Left ventricle myocardium inferior (tissue), 1 donor: ENCODE data around the gene EPN2. TPM values are rescaled to one million over a fixed set of nuclear protein-coding genes. Genes with fewer than 3 reads are reported as not detected.

ENCODE experiments used
- DNase-seq: peaks from one replicate; pipeline ENCODE4 v3.0.0-alpha.2; 2020
- H3K27ac ChIP-seq: fragments of 200-600 bp; replicated peaks from 2 replicates; pipeline ENCODE4 v1.8.0; 2021
- H3K27me3 ChIP-seq: fragments of 200-600 bp; 2 replicates; pipeline ENCODE4 v1.8.0; 2021; ENCODE audit warnings: low read depth
- H3K36me3 ChIP-seq: fragments of 200-600 bp; 2 replicates; pipeline ENCODE4 v1.8.0; 2021
- H3K4me1 ChIP-seq: fragments of 200-600 bp; 2 replicates; pipeline ENCODE4 v1.8.0; 2021
- H3K4me3 ChIP-seq: fragments of 200-600 bp; 2 replicates; pipeline ENCODE4 v1.8.0; 2021; ENCODE audit warnings: mild to moderate bottlenecking, moderate library complexity
- H3K9me3 ChIP-seq: fragments of 200-600 bp; replicated peaks from 2 replicates; pipeline ENCODE4 v1.8.0; 2021
- intact Hi-C: fragments of 100-400 bp; cut with micrococcal nuclease; formaldehyde crosslinking; loops from one replicate; pipeline ENCODE4 v1.11.0; 2022
- total RNA-seq: library from RNA; stranded (reverse); fragmentation: NEBNext Ultra II Directional; extraction: Animal tissue kit (Norgen Biotek cat#: 25700); gene quantifications from one replicate; pipeline ENCODE4 v1.2.1, GENCODE V29; 2021
- TF ChIP-seq, protein P1 (sequence below): fragments of 200-600 bp; IDR thresholded peaks from 2 replicates; pipeline ENCODE4 v1.8.0; 2021; ENCODE audit warnings: antibody characterized with exemption, mild to moderate bottlenecking, borderline replicate concordance
- donor health status: DM: no; HTN: yes; CAD: no; lungs with severe emphysema.

EPN2 gene
- total RNA-seq, 1 donor from 2014 or later: 71.7 TPM

DNA sequence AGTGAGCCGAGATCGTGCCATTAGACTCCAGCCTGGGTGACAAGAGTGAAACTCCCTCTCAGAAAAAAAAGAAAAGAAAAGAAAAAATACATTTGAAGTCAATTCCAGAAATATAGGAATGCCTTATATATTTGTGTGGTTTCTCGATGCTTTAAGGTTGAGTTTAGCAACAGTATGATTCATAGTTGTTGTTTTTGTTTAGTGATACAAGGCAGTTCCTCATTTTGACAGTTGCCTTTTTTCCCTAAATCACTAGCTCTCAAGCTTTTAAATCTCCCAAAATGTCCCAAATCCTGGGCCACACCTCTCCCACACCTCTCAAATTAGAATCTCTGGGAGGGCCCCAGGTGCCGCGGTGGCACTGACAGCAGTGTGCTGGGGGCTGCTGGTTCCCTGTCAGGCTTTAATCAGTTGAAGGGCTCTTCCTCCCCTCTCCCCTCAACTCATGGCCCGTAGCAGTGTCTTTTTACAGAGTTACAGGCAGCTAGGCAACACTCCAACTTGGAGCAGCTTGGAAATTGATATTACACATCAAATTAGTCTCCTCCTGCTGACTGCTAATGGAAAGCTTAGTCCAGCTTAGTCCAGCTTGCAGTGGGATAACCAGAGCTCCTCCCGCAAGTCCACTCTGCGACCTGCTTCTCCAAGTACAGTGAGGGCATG, 58.4 kb downstream of the EPN2 start:
- no peak for DNase-seq
- H3K27ac ChIP-seq: no peak overlapping the region
- TF ChIP-seq, protein P1, sequence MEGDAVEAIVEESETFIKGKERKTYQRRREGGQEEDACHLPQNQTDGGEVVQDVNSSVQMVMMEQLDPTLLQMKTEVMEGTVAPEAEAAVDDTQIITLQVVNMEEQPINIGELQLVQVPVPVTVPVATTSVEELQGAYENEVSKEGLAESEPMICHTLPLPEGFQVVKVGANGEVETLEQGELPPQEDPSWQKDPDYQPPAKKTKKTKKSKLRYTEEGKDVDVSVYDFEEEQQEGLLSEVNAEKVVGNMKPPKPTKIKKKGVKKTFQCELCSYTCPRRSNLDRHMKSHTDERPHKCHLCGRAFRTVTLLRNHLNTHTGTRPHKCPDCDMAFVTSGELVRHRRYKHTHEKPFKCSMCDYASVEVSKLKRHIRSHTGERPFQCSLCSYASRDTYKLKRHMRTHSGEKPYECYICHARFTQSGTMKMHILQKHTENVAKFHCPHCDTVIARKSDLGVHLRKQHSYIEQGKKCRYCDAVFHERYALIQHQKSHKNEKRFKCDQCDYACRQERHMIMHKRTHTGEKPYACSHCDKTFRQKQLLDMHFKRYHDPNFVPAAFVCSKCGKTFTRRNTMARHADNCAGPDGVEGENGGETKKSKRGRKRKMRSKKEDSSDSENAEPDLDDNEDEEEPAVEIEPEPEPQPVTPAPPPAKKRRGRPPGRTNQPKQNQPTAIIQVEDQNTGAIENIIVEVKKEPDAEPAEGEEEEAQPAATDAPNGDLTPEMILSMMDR: no peak
- H3K4me1 ChIP-seq: peaks cover 83% of the 10 kb centered on the region
- H3K36me3 ChIP-seq: no peaks in the 10 kb centered on the region
- H3K9me3 ChIP-seq: no peaks in the 10 kb centered on the region
- intact Hi-C loops: no loop called here
- H3K4me3 ChIP-seq: no peak overlapping the region
- no peaks in the 10 kb centered on the region for H3K27me3 ChIP-seq

DNA sequence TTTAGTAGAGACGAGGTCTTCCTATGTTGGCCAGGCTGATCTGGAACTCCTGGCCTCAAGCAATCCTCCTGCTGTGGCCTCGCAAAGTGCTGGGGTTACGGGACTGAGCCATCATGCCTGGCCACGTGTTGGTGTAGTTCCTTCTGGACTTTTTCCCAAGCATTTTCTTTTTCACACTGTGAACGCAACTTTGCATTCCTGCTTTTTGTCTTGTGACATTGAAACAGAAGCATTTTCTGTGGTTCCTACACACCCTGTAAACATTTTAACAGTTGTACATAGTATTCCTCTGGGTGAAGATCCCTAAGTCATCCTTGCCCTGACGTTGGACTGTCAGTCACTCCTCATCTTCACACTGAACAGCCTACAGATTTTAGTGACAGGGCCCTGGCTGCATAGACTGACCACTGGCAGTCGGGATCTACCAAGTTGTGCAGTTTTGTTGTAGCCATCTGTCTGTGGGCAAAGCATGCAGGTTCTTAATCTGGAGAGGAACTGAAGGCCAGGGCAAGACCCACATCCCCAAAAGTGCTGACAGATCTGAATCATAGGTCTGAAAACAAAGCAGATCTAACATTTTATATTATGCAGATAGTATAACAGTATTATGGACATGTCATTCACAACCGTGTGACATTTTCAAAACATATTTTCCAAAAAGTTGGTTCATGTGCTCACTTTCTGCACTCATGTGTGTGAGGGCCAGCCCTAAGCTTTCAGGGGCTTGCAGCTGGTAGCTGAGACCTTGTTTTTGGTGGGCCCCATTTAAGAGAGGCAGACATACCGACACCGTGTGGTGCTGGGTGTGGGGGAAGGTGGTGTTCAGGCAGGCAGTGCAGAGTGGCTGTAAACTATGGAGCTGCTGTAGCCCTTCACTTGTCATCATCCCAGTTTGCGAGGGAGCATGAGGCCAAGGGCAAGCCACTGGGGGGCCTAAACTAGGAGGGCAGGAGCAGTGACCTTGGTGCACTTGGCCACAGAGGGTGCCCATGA, 59.9 kb downstream of the EPN2 start:
- Histone ChIP-seq H3K36me3 (no peaks in the 10 kb centered on the region), H3K4me3 (no peak overlapping the region), H3K9me3 (no peaks in the 10 kb centered on the region), H3K4me1 (peaks cover 86% of the 10 kb centered on the region), H3K27ac (peak overlapping the region; percentile 27), H3K27me3 (no peaks in the 10 kb centered on the region)
- DNase-seq: no peak
- TF ChIP-seq, protein P1: no peak
- intact Hi-C loops: no loop called here

DNA sequence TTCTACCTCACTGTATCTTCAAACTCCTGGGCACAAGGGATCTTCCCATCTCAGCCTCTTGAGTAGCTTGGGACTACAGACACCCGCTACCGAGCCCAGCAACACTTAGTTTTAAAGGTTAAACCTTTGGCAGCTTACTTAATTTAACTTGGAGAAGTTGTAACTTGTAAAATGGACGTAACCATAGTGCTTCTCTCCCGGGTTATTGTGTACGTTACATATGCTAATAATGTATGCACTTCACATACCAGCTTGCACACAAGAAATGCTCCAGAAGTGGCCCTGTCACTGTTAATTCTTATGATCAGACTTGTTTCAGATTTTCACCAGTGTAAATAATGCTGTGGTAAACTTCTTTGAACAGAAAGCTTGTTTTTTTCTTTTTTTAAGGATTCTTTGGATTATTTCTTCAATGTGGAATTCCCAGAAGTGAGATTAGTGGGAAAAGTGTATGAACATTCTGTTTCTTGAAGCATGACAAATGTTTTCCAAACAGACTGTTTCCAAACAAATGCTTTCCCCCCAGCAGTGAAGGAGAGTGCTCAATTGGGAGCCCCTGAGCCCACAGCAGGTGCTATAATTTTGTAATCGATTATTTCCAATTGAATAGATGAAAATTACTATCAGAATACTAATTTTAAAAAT, 61.5 kb downstream of the EPN2 start:
- intact Hi-C loops: no loop called here
- TF ChIP-seq, protein P1: no peak
- Histone ChIP-seq H3K36me3 (no peaks in the 10 kb centered on the region), H3K9me3 (no peaks in the 10 kb centered on the region), H3K27ac (peak overlapping the region; percentile 50), H3K4me3 (no peak overlapping the region), H3K27me3 (no peaks in the 10 kb centered on the region), H3K4me1 (peaks cover 91% of the 10 kb centered on the region)
- no peak for DNase-seq

DNA sequence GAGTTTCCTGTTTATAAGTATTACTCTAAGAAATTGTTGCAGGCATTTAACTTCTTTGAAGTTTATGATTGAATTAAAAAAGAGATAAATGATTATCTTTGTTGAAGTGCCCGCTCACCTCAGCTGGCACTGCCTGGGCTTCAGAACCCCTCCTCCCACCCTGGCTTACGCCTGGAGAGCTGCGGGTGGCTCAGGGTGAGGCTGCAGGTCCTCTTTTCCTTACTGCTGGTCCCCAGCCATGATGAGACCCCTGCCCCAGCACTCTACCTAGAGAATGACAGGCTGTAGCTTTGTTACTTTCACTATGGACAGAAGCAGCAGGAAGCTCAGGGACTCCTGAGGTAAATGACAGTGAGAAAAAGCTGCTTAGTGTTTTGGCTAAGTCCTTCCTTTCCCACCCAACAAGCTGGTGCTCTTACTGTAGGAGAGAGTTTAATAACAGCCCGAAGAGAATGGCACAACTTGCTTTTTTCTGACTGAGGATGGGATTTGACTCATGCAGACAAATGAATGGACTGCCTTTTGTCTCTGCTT, 62.1 kb downstream of the EPN2 start:
- no peaks in the 10 kb centered on the region for H3K27me3 ChIP-seq
- H3K9me3 ChIP-seq: no peaks in the 10 kb centered on the region
- DNase-seq: no peak
- peak overlapping the region; percentile 50 for H3K27ac ChIP-seq
- H3K4me1 ChIP-seq: peaks cover 91% of the 10 kb centered on the region
- no peaks in the 10 kb centered on the region for H3K36me3 ChIP-seq
- H3K4me3 ChIP-seq: no peak overlapping the region
- TF ChIP-seq, protein P1: no peak
- intact Hi-C loops: no loop called here

DNA sequence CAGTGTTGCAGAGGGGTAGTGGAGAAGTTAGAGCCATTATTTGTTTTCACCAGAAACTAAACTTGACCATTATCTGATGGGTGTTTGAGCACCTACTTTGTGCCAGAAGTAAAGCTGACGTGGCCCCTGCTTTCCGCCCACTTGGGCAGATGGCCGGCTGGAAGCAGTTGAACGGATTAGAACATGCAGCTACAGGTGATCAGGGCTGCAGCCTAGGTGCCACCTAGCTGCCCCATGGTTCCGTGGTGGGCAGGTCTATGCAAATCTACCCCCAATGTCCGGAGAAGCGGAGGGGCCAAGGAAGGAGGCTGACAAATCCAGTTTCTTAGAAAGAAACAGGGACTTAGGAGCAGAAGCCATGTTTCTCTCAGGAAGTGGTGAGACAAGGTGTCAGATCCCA, 62.7 kb downstream of the EPN2 start:
- H3K27me3 ChIP-seq: no peaks in the 10 kb centered on the region
- H3K9me3 ChIP-seq: no peaks in the 10 kb centered on the region
- H3K4me3 ChIP-seq: no peak overlapping the region
- intact Hi-C loops: no loop called here
- DNase-seq: no peak
- H3K27ac ChIP-seq: peak overlapping the region; percentile 50
- no peaks in the 10 kb centered on the region for H3K36me3 ChIP-seq
- peaks cover 93% of the 10 kb centered on the region for H3K4me1 ChIP-seq
- TF ChIP-seq, protein P1: no peak
